Fibroblast of lung (primary cell): ENCODE data around the gene ELMO1.

ENCODE experiments used
- CTCF ChIP-seq, 2 donors: IDR thresholded peaks in 1 of 2; conservative IDR thresholded peaks in 1 of 2; 1 replicate in 1 of 2; 2 replicates in 1 of 2; pipeline ENCODE4 v1.5.1; 2011 to 2012; ENCODE audit warnings: low read length in 2 of 2, control low read depth in 1 of 2, inconsistent platforms in 1 of 2, low read depth in 1 of 2, mild to moderate bottlenecking in 1 of 2
- EZH2 ChIP-seq: IDR thresholded peaks from 2 replicates; pipeline ENCODE4 v1.5.1; 2012; ENCODE audit warnings: low read length, control low read depth, mild to moderate bottlenecking; ENCODE audit errors: missing control alignments

- TF ChIP-seq CTCF (conservative IDR thresholded peaks at IDR 0.05 in 1 of 2, IDR thresholded peaks at IDR 0.05 in 1 of 2; ENCODE audit: low read depth in 1 of 2, low read length in 2 of 2), result no peak
- no peak for TF ChIP-seq EZH2
Observed at GRCh38 chr7:37289367-37289766, 159.3 kb downstream of the ELMO1 start.
